Activated CD4-positive, alpha-beta T cell treated with anti-CD3 and anti-CD28 coated beads for 1 hour (primary cell): ENCODE data around the gene PAM16.
"Not testable (repeated sequence)": the region's sequence is repeated elsewhere in the genome, so short reads cannot be mapped to it uniquely, and the experiment has no call there.

ENCODE experiments used
- DNase-seq: peaks from one replicate; pipeline ENCODE4 v3.0.0-alpha.2; 2020

The PAM16 gene

GRCh38 chr16:4350365-4350786, 745 bp downstream of the PAM16 start:
- DNase-seq, result no peak

GRCh38 chr16:4349332-4349731, 1.8 kb downstream of the PAM16 start:
- DNase-seq, result no peak

- DNase-seq, result no peak
Measured at GRCh38 chr16:4347765-4348509, 3.2 kb downstream of the PAM16 start.

- DNase-seq, result no peak
Measured at GRCh38 chr16:4347010-4347409, 4.1 kb downstream of the PAM16 start.

- DNase-seq, result no peak
Measured at GRCh38 chr16:4345836-4346781, 5.0 kb downstream of the PAM16 start.

- no peak for DNase-seq
Measured at GRCh38 chr16:4344983-4345835, 5.9 kb downstream of the PAM16 start.

GRCh38 chr16:4344300-4344982, 6.7 kb downstream of the PAM16 start:
- not testable (repeated sequence) for DNase-seq

- no peak for DNase-seq
Measured at GRCh38 chr16:4342866-4343744, 8.0 kb downstream of the PAM16 start.

- DNase-seq, result no peak
Measured at GRCh38 chr16:4341250-4341649, 9.9 kb downstream of the PAM16 start.

- no peak for DNase-seq
Measured at GRCh38 chr16:4340443-4340842, 10.7 kb downstream of the PAM16 start.

- no peak for DNase-seq
Measured at GRCh38 chr16:4339909-4340308, 11.2 kb downstream of the PAM16 start.

GRCh38 chr16:4339455-4339854, 11.7 kb downstream of the PAM16 start:
- DNase-seq, result no peak

- DNase-seq, result no peak
Measured at GRCh38 chr16:4338712-4339299, 12.3 kb downstream of the PAM16 start.

GRCh38 chr16:4338125-4338582, 13.0 kb downstream of the PAM16 start:
- DNase-seq, result no peak

GRCh38 chr16:4337540-4338088, 13.5 kb downstream of the PAM16 start:
- no peak for DNase-seq

- no peak for DNase-seq
Measured at GRCh38 chr16:4336701-4337539, 14.2 kb downstream of the PAM16 start.

- DNase-seq, result no peak
Measured at GRCh38 chr16:4334724-4335495, 16.2 kb downstream of the PAM16 start.

GRCh38 chr16:4333714-4334113, 17.4 kb downstream of the PAM16 start:
- DNase-seq, result not testable (repeated sequence)

- DNase-seq, result no peak
Measured at GRCh38 chr16:4333308-4333638, 17.8 kb downstream of the PAM16 start.
